Gastrocnemius medialis (tissue), 4 donors: ENCODE results near the gene FNDC1. TPM values are rescaled to one million over a fixed set of nuclear protein-coding genes. Genes with fewer than 3 reads are reported as not detected.

Experiments used
- ATAC-seq, 2 donors: fragments of 150-250 bp; one replicate each; pipeline ENCODE4 v1.9.1; 2016
- DNase-seq, 2 donors: peaks; one replicate each; pipeline ENCODE4 v3.0.0-alpha.2; 2019
- H3K27ac ChIP-seq, 4 donors: fragments of 200-600 bp; sonication (generic); 1 replicate in 1 of 4; 2 replicates in 3 of 4; pipeline ENCODE4 v1.5.1; 2016 to 2018; ENCODE audit warnings: mild to moderate bottlenecking in 2 of 4, moderate library complexity in 1 of 4
- H3K27me3 ChIP-seq, 3 donors: fragments of 200-600 bp; sonication (generic) in 2 of 3; 1 replicate in 1 of 3; 2 replicates in 2 of 3; pipeline versions ENCODE4 v1.5.1 to v1.6.0; 2016 to 2019; ENCODE audit warnings: mild to moderate bottlenecking in 1 of 3, moderate library complexity in 1 of 3
- H3K36me3 ChIP-seq, 2 donors: fragments of 200-600 bp; sonication (generic) in 1 of 2; one replicate each; pipeline ENCODE4 v1.5.1; 2017 to 2018
- H3K4me1 ChIP-seq, 2 donors: fragments of 200-600 bp; sonication (generic) in 1 of 2; one replicate each; pipeline ENCODE4 v1.5.1; 2016 to 2017; ENCODE audit warnings: mild to moderate bottlenecking in 2 of 2
- H3K4me3 ChIP-seq, 4 donors: fragments of 200-600 bp; sonication (generic) in 3 of 4; 1 replicate in 1 of 4; 2 replicates in 3 of 4; pipeline ENCODE4 v1.5.1; 2016 to 2019; ENCODE audit warnings: mild to moderate bottlenecking in 2 of 4
- H3K9me3 ChIP-seq, 3 donors: fragments of 200-600 bp; sonication (generic) in 2 of 3; 1 replicate in 1 of 3; 2 replicates in 2 of 3; pipeline ENCODE4 v1.5.1; 2016 to 2019
- POLR2A ChIP-seq, 2 donors: fragments of 450-650 bp; IDR thresholded peaks; one replicate each; pipeline ENCODE4 v1.6.1; 2017; ENCODE audit warnings: antibody characterized with exemption in 2 of 2, mild to moderate bottlenecking in 2 of 2, moderate library complexity in 2 of 2
- in situ Hi-C, 4 donors: fragments of 200-750 bp; cut with MboI; loops; one replicate each; pipeline versions ENCODE4 v1.15.0 to v1.8.0; 2017; ENCODE audit warnings: low sequenced_read_pairs in 4 of 4
- intact Hi-C: fragments of 100-400 bp; cut with DNase I; formaldehyde crosslinking; loops from one replicate; pipeline ENCODE4 v1.15.1; 2023; ENCODE audit warnings: low total_unique reads
- total RNA-seq, 4 donors: library from RNA; depleted of rRNA; stranded (reverse); fragments of >200 nt; gene quantifications; one replicate each; pipeline versions ENCODE4 v1.1.0 to v1.2.3, GENCODE V29; 2016
- TF ChIP-seq, protein P1 (sequence below), 5 experiments: fragments of 450-650 bp in 3 of 5; fragments of 200-600 bp in 2 of 5; sonication (generic) in 2 of 5; IDR thresholded peaks in 4 of 5; conservative IDR thresholded peaks in 1 of 5; 1 replicate in 4 of 5; 2 replicates in 1 of 5; pipeline ENCODE4 v1.5.1; 2016 to 2019; ENCODE audit warnings: antibody characterized with exemption in 5 of 5, mild to moderate bottlenecking in 3 of 5, moderate library complexity in 3 of 5

Gene FNDC1
- total RNA-seq, 4 donors from 2014 or later: 0.16 to 0.41 (median 0.31) TPM

DNA sequence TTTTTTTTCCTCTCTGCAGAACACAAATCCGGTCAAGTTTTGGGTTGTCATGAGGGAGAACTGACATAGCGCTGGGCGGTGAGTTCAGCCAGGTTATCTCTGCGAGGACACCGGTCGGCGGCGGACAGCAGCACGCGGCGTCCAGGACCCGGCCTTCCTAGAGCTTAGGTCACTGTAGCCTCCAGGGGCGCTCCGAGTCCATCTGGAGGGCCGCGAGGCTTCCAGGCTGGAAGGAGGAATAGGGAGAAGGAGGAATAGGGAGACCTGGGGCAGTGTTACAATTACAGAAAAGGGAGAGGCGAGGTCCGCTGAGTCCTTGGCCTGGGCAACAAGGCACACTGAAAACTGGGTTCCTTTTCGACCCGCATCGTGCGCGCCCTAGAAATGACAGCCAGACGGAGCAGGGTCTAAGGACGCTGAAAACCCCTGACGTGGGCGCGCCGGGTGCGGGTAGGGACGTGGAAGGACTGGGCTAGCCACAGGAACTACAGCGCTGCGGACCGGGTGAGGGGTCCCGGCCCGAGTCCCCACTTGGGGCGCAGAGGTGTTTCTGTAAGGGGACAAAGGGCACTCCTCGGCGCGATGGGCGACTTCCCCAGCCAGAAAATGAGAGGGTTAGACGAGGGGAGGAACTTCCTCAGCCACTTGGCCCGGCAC lies 536 bp upstream of the FNDC1 start:
- Histone ChIP-seq H3K36me3 (no peaks in the 10 kb centered on the region), H3K27ac (no peak overlapping the region), H3K9me3 (no peaks in the 10 kb centered on the region), H3K27me3 (peaks cover 48 to 66% (median 65%) of the 10 kb centered on the region in 3 donors), H3K4me3 (peak overlapping the region in 3 of 4 donors; percentile 25 to 36 (median 26)), H3K4me1 (peaks cover 0 to 5% of the 10 kb centered on the region in 2 donors)
- in situ Hi-C loops: no loop called here
- TF ChIP-seq POLR2A (IDR thresholded peaks at IDR 0.05): no peak
- TF ChIP-seq, protein P1, sequence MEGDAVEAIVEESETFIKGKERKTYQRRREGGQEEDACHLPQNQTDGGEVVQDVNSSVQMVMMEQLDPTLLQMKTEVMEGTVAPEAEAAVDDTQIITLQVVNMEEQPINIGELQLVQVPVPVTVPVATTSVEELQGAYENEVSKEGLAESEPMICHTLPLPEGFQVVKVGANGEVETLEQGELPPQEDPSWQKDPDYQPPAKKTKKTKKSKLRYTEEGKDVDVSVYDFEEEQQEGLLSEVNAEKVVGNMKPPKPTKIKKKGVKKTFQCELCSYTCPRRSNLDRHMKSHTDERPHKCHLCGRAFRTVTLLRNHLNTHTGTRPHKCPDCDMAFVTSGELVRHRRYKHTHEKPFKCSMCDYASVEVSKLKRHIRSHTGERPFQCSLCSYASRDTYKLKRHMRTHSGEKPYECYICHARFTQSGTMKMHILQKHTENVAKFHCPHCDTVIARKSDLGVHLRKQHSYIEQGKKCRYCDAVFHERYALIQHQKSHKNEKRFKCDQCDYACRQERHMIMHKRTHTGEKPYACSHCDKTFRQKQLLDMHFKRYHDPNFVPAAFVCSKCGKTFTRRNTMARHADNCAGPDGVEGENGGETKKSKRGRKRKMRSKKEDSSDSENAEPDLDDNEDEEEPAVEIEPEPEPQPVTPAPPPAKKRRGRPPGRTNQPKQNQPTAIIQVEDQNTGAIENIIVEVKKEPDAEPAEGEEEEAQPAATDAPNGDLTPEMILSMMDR (IDR thresholded peaks at IDR 0.05 in 4 of 5, conservative IDR thresholded peaks at IDR 0.05 in 1 of 5): no peak
- intact Hi-C loops: no loop called here
- peak in 1 of 2 donors; percentile 27 for ATAC-seq
- DNase-seq: peak in 1 of 2 donors; percentile 19

DNA sequence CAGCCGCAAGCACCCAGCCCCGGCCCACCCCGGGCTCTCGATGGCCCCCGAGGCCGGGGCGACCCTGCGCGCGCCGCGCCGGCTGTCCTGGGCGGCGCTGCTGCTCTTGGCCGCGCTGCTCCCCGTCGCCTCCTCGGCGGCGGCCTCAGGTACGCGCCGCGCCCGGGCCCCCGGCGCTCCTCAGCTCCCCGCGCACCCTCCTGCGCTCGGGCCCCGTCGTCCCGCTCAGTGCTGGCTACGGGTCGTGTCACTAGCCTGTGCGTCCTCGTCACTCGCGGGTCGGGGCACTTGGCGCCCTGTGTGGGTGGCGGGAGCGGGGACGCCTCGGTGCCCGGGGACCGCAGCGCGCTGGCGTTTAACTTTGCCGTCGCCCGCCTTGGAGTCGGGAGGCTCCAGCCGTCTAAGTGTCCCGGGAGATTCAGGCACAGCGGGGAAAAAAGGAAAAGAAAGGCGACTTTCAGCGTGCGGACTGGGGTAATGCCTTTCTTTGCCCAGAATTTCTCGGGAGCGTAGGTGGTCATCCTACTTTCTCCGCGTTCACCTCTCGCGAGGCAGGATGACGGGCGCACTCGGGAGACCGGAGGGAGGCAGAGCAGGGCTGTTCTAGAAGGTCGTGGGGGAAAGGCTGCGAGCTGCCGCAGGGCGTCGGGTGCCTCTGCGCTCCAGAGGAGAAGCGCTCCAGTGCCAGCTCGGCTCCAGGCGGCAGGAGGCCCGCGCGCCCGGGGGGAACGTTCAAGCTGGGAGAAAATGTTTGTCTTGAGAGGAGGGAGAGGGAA lies 545 bp downstream of the FNDC1 start:
- intact Hi-C loops (loop anchor here (5.0 kb wide), 1 partner anchor 483 kb away; no protein-coding TSS in a partner anchor), in situ Hi-C loops (loop anchor here in 3 of 4 donors (10.0 kb wide), 1 partner anchor 485 kb away; no protein-coding TSS in a partner anchor)
- peak overlapping the region; percentile 30 to 42 (median 32) for H3K4me3 ChIP-seq
- H3K4me1 ChIP-seq: peaks cover 0 to 7% of the 10 kb centered on the region in 2 donors
- H3K27me3 ChIP-seq: peaks cover 48 to 75% (median 69%) of the 10 kb centered on the region in 3 donors
- no peak for TF ChIP-seq POLR2A (IDR thresholded peaks at IDR 0.05)
- TF ChIP-seq, protein P1 (IDR thresholded peaks at IDR 0.05 in 4 of 5, conservative IDR thresholded peaks at IDR 0.05 in 1 of 5): peak in 1 of 5 experiments; percentile 3
- H3K36me3 ChIP-seq: no peaks in the 10 kb centered on the region
- no peak for DNase-seq
- ATAC-seq: no peak
- H3K9me3 ChIP-seq: no peaks in the 10 kb centered on the region
- H3K27ac ChIP-seq: no peak overlapping the region

DNA sequence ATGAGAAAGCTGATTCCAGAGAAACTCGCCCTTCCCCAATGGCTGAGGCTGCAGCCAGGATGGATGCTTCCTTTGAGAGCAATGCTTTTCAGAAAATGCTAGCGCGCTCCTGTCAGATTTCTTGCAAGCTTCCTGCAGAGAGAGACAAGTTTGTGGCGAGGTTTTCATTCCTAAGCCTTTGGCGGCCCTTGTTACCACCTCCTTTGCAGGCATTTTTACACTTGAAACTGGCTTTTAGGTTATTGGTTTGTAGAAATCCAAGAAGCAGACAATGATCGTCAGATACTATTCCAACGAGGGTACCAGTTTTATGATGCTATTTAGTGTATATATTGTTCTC lies 1.1 kb downstream of the FNDC1 start:
- in situ Hi-C loops (loop anchor here in 3 of 4 donors (10.0 kb wide), 1 partner anchor 484 kb away; no protein-coding TSS in a partner anchor), intact Hi-C loops (loop anchor here (5.0 kb wide), 1 partner anchor 482 kb away; no protein-coding TSS in a partner anchor)
- TF ChIP-seq POLR2A (IDR thresholded peaks at IDR 0.05): no peak
- TF ChIP-seq, protein P1 (IDR thresholded peaks at IDR 0.05 in 4 of 5, conservative IDR thresholded peaks at IDR 0.05 in 1 of 5): no peak
- Histone ChIP-seq H3K9me3 (no peaks in the 10 kb centered on the region), H3K4me3 (peak overlapping the region in 3 of 4 donors; percentile 30 to 42 (median 33)), H3K36me3 (no peaks in the 10 kb centered on the region), H3K27me3 (peaks cover 48 to 73% (median 69%) of the 10 kb centered on the region in 3 donors), H3K4me1 (peaks cover 0 to 7% of the 10 kb centered on the region in 2 donors), H3K27ac (no peak overlapping the region)
- ATAC-seq: no peak
- DNase-seq: no peak

DNA sequence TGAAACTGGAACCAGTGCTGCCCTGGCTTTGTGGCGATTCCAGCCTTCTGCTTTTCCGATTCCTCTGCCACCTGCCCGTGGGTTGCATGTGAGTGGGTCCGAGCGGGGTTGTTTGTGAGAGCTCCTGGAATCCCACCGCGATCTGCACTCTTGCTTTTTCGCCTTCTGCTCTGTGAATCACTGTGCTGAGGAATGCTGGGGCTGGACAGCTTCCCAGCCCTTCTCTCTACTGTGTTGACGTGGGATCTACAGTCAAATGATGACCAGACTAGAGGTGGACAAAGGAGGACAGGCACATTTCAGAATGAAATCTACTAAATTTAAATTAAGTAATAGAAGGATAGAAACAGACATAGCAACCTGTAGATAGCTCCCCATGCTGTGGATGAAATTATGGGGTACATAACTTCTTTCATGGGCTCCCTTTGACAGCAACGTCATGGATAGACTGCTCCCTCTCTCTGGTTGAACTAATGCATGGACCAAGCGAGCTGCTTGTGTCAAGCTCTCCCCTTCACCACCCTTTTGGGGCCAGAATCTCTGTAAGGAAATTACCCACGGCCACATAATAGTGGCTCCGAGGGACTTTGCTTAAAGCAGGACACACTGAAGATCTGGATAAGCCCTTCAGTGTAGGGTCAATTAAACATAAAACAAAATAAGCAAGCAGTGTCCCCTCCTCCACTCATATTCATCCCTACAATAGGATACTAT lies 2.0 kb downstream of the FNDC1 start:
- in situ Hi-C loops (loop anchor here in 3 of 4 donors (10.0 kb wide), 1 partner anchor 484 kb away; no protein-coding TSS in a partner anchor), intact Hi-C loops (loop anchor here (5.0 kb wide), 1 partner anchor 481 kb away; no protein-coding TSS in a partner anchor)
- no peak for DNase-seq
- Histone ChIP-seq H3K9me3 (no peaks in the 10 kb centered on the region), H3K27me3 (peaks cover 48 to 72% (median 63%) of the 10 kb centered on the region in 3 donors), H3K36me3 (no peaks in the 10 kb centered on the region), H3K4me3 (no peak overlapping the region), H3K4me1 (peaks cover 0 to 7% of the 10 kb centered on the region in 2 donors), H3K27ac (no peak overlapping the region)
- no peak for ATAC-seq
- TF ChIP-seq POLR2A (IDR thresholded peaks at IDR 0.05): no peak
- TF ChIP-seq, protein P1 (IDR thresholded peaks at IDR 0.05 in 4 of 5, conservative IDR thresholded peaks at IDR 0.05 in 1 of 5): no peak
